ENCODE data around the gene PPM1F.

- TF ChIP-seq, protein P1, sequence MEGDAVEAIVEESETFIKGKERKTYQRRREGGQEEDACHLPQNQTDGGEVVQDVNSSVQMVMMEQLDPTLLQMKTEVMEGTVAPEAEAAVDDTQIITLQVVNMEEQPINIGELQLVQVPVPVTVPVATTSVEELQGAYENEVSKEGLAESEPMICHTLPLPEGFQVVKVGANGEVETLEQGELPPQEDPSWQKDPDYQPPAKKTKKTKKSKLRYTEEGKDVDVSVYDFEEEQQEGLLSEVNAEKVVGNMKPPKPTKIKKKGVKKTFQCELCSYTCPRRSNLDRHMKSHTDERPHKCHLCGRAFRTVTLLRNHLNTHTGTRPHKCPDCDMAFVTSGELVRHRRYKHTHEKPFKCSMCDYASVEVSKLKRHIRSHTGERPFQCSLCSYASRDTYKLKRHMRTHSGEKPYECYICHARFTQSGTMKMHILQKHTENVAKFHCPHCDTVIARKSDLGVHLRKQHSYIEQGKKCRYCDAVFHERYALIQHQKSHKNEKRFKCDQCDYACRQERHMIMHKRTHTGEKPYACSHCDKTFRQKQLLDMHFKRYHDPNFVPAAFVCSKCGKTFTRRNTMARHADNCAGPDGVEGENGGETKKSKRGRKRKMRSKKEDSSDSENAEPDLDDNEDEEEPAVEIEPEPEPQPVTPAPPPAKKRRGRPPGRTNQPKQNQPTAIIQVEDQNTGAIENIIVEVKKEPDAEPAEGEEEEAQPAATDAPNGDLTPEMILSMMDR (IDR thresholded peaks at IDR 0.05), result no peak
- TF ChIP-seq EZH2 (IDR thresholded peaks at IDR 0.05; ENCODE audit: borderline replicate concordance, insufficient read depth, low read depth, low read length, poor library complexity, severe bottlenecking), result no peak
Observed at GRCh38 chr22:21940521-21940920, 12.1 kb downstream of the PPM1F start.

Data from B cell (primary cell).